ENCODE data around the gene ERFL. TPM values are rescaled to one million over a fixed set of nuclear protein-coding genes. Genes with fewer than 3 reads are reported as not detected.
A peak's percentile ranks its signal among the peaks of the same experiment; 100 is the strongest.

The ERFL gene
- total and polyA plus RNA-seq, 2 donors (not counting 1 experiment from before 2014, with no cell fraction given) = 2.3 to 5.5 TPM

DNA sequence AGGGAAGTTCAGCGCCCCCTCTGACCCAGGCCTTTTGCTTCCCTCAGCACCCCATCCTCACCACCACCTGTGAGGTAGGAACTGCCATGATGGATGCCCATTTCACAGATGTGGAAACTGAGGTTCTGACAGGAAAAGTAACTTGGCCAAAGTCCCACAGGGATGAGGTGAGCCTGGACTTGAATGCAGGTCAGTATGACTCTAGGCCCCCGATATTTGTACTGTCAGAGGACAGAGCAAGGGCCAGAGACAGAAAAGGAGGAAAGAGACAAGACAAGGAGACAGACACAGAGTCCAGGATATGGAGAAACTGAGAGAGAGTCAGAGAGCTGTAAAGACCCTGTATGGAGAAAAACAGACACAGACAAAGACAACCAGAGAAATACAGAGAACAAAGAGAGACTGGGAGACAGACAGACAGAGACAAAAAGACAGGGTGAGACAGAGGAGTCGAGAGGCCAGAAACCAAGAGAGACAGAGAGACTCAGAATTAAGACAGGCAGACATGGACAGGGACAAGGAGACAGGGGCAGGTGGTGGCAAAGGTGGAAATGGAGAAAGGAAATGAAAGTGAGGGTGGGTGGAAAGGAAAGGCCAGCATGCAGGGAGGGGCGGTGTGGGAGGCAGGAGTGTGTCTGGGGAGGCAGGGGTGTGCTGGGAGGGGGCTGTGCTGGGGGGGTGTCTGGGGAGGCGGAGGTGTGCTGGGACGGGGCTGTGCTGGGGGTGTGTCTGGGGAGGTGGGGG is 5.0 kb downstream of the ERFL start:
- peak overlapping the region; percentile 38 for H3K4me2 ChIP-seq (replicated peaks; ENCODE audit: low read depth, low read length, poor library complexity, severe bottlenecking)
- no peak overlapping the region for H3K4me3 ChIP-seq (ENCODE audit: control extremely low read depth in 1 of 5, extremely low read depth in 1 of 5, insufficient read depth in 1 of 5, low read depth in 2 of 5, low read length in 4 of 5)
- ChIA-PET CTCF (no interaction called here), POLR2A (no interaction called here)
- H3K27ac ChIP-seq (ENCODE audit: low read length in 2 of 2) = no peak overlapping the region
- peaks cover 0 to 16% (median 0%) of the 10 kb centered on the region in 3 donors for H3K9me3 ChIP-seq (ENCODE audit: control extremely low read depth in 1 of 3, control insufficient read depth in 2 of 3, insufficient read depth in 1 of 3, low read length in 2 of 3)
- no peak overlapping the region for H3K27ac Mint-ChIP-seq
- TF ChIP-seq, protein P1, sequence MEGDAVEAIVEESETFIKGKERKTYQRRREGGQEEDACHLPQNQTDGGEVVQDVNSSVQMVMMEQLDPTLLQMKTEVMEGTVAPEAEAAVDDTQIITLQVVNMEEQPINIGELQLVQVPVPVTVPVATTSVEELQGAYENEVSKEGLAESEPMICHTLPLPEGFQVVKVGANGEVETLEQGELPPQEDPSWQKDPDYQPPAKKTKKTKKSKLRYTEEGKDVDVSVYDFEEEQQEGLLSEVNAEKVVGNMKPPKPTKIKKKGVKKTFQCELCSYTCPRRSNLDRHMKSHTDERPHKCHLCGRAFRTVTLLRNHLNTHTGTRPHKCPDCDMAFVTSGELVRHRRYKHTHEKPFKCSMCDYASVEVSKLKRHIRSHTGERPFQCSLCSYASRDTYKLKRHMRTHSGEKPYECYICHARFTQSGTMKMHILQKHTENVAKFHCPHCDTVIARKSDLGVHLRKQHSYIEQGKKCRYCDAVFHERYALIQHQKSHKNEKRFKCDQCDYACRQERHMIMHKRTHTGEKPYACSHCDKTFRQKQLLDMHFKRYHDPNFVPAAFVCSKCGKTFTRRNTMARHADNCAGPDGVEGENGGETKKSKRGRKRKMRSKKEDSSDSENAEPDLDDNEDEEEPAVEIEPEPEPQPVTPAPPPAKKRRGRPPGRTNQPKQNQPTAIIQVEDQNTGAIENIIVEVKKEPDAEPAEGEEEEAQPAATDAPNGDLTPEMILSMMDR (IDR thresholded peaks at IDR 0.05) = no peak
- no peak for TF ChIP-seq EZH2 (IDR thresholded peaks at IDR 0.05; ENCODE audit: borderline replicate concordance, insufficient read depth, low read depth, low read length, poor library complexity, severe bottlenecking)
- peaks cover 16% of the 10 kb centered on the region for H3K27me3 Mint-ChIP-seq
- peak; percentile 34 for DNase-seq
- H2AFZ ChIP-seq (ENCODE audit: insufficient read depth, low read depth, low read length, poor library complexity, severe bottlenecking) = no peak overlapping the region
- peaks cover 50 to 53% of the 10 kb centered on the region in 2 donors for H3K4me1 ChIP-seq (ENCODE audit: control insufficient read depth in 2 of 2, insufficient read depth in 2 of 2, low read length in 2 of 2)
- no peaks in the 10 kb centered on the region for H3K9me3 Mint-ChIP-seq (ENCODE audit: insufficient read depth)
- H3K79me2 ChIP-seq (ENCODE audit: control insufficient read depth, insufficient read depth, low read length) = peaks cover 10% of the 10 kb centered on the region
- no peak overlapping the region for H3K9ac ChIP-seq (ENCODE audit: low read length)
- peak overlapping the region; percentile 36 for H3K4me3 Mint-ChIP-seq
- no peak for ATAC-seq (ENCODE audit: low read depth)
- peaks cover 22% of the 10 kb centered on the region for H3K4me1 Mint-ChIP-seq
- WGBS (ENCODE audit: insufficient coverage) = 45% methylated on average over 3 of the region's 6 CpGs
- intact Hi-C loops (cut with micrococcal nuclease) = no loop called here
- peaks cover 0 to 38% (median 27%) of the 10 kb centered on the region in 4 experiments for H3K27me3 ChIP-seq (replicated peaks in 1 of 4; ENCODE audit: control extremely low read depth in 1 of 4, control insufficient read depth in 3 of 4, insufficient read depth in 4 of 4, low read length in 3 of 4)
- H3K36me3 ChIP-seq (replicated peaks in 1 of 2; ENCODE audit: control extremely low read depth in 1 of 2, control insufficient read depth in 1 of 2, extremely low read depth in 1 of 2, insufficient read depth in 2 of 2, low read length in 1 of 2) = no peaks in the 10 kb centered on the region
- no peaks in the 10 kb centered on the region for H4K20me1 ChIP-seq (ENCODE audit: control insufficient read depth, insufficient read depth, low read length, poor library complexity, severe bottlenecking)

- no peak overlapping the region for H2AFZ ChIP-seq (ENCODE audit: insufficient read depth, low read depth, low read length, poor library complexity, severe bottlenecking)
- POLR2A ChIA-PET = interaction anchor here (0.6 to 1.5 kb wide), 2 partner anchors 22 to 36 kb away, joined by 3 read pairs; no protein-coding TSS in a partner anchor
- Mint-ChIP-seq H3K4me1 (peaks cover 21% of the 10 kb centered on the region), H3K27ac (no peak overlapping the region), H3K4me3 (peak overlapping the region; percentile 56), H3K9me3 (ENCODE audit: insufficient read depth) (no peaks in the 10 kb centered on the region), H3K27me3 (peaks cover 16% of the 10 kb centered on the region)
- no peak overlapping the region for H3K4me3 ChIP-seq (ENCODE audit: control extremely low read depth in 1 of 5, extremely low read depth in 1 of 5, insufficient read depth in 1 of 5, low read depth in 2 of 5, low read length in 4 of 5)
- H3K27ac ChIP-seq (ENCODE audit: low read length in 2 of 2) = no peak overlapping the region
- H3K27me3 ChIP-seq (replicated peaks in 1 of 4; ENCODE audit: control extremely low read depth in 1 of 4, control insufficient read depth in 3 of 4, insufficient read depth in 4 of 4, low read length in 3 of 4) = peaks cover 0 to 44% (median 28%) of the 10 kb centered on the region in 4 experiments
- peaks cover 0 to 22% (median 0%) of the 10 kb centered on the region in 3 donors for H3K9me3 ChIP-seq (ENCODE audit: control extremely low read depth in 1 of 3, control insufficient read depth in 2 of 3, insufficient read depth in 1 of 3, low read length in 2 of 3)
- DNase-seq (no peak), ATAC-seq (ENCODE audit: low read depth) (no peak)
- no peak for TF ChIP-seq EZH2 (IDR thresholded peaks at IDR 0.05; ENCODE audit: borderline replicate concordance, insufficient read depth, low read depth, low read length, poor library complexity, severe bottlenecking)
- TF ChIP-seq, protein P1 (IDR thresholded peaks at IDR 0.05) = no peak
- H4K20me1 ChIP-seq (ENCODE audit: control insufficient read depth, insufficient read depth, low read length, poor library complexity, severe bottlenecking) = no peaks in the 10 kb centered on the region
- WGBS (ENCODE audit: insufficient coverage) = 27% methylated on average over 7 of the region's 18 CpGs
- H3K9ac ChIP-seq (ENCODE audit: low read length) = no peak overlapping the region
- intact Hi-C loops (cut with micrococcal nuclease) = no loop called here
- no peaks in the 10 kb centered on the region for H3K36me3 ChIP-seq (replicated peaks in 1 of 2; ENCODE audit: control extremely low read depth in 1 of 2, control insufficient read depth in 1 of 2, extremely low read depth in 1 of 2, insufficient read depth in 2 of 2, low read length in 1 of 2)
- H3K4me2 ChIP-seq (replicated peaks; ENCODE audit: low read depth, low read length, poor library complexity, severe bottlenecking) = peak overlapping the region; percentile 38
- CTCF ChIA-PET = interaction anchor here (2.0 kb wide), 1 partner anchor 50 kb away, joined by 7 read pairs; no protein-coding TSS in a partner anchor
- H3K79me2 ChIP-seq (ENCODE audit: control insufficient read depth, insufficient read depth, low read length) = peaks cover 10% of the 10 kb centered on the region
- peaks cover 48 to 51% of the 10 kb centered on the region in 2 donors for H3K4me1 ChIP-seq (ENCODE audit: control insufficient read depth in 2 of 2, insufficient read depth in 2 of 2, low read length in 2 of 2)
Measured at GRCh38 chr19:41922585-41922984, 5.7 kb downstream of the ERFL start.
